WERI-Rb-1 (cell line): ENCODE results near the gene POMP.
A peak's percentile ranks its signal among the peaks of the same experiment; 100 is the strongest.

Experiments
- DNase-seq: peaks from one replicate; pipeline ENCODE4 v3.0.0-alpha.2; 2020
- H3K27ac ChIP-seq: fragments of 250-450 bp; sonication (Bioruptor Pico); 2 replicates; pipeline ENCODE4 v1.5.1; 2020; ENCODE audit warnings: mild to moderate bottlenecking, moderate library complexity
- H3K27me3 ChIP-seq: fragments of 250-450 bp; sonication (Bioruptor Pico); 2 replicates; pipeline ENCODE4 v1.5.1; 2021; ENCODE audit warnings: mild to moderate bottlenecking, low read depth, moderate library complexity; ENCODE audit not compliant: insufficient read depth, severe bottlenecking
- H3K36me3 ChIP-seq: fragments of 250-450 bp; sonication (Bioruptor Pico); 2 replicates; pipeline ENCODE4 v1.5.1; 2020; ENCODE audit warnings: mild to moderate bottlenecking, moderate library complexity
- H3K4me3 ChIP-seq: 2 replicates; pipeline ENCODE4 v1.5.1; 2011; ENCODE audit warnings: low read depth, mild to moderate bottlenecking, control low read depth, low read length
- H3K9me3 ChIP-seq: fragments of 250-450 bp; sonication (Bioruptor Pico); 2 replicates; pipeline ENCODE4 v1.5.1; 2021; ENCODE audit warnings: mild to moderate bottlenecking, moderate library complexity; ENCODE audit not compliant: severe bottlenecking
- CTCF ChIP-seq: IDR thresholded peaks from 2 replicates; pipeline ENCODE4 v1.5.1; 2011; ENCODE audit warnings: low read depth, mild to moderate bottlenecking, control low read depth, inconsistent platforms, low read length

POMP gene

GRCh38 chr13:28630869-28631268 lies 28.1 kb upstream of the POMP start:
- Histone ChIP-seq H3K36me3 (no peaks in the 10 kb centered on the region), H3K27me3 (no peaks in the 10 kb centered on the region), H3K27ac (no peak overlapping the region), H3K9me3 (no peaks in the 10 kb centered on the region), H3K4me3 (no peak overlapping the region)
- no peak for DNase-seq
- no peak for TF ChIP-seq CTCF

DNA sequence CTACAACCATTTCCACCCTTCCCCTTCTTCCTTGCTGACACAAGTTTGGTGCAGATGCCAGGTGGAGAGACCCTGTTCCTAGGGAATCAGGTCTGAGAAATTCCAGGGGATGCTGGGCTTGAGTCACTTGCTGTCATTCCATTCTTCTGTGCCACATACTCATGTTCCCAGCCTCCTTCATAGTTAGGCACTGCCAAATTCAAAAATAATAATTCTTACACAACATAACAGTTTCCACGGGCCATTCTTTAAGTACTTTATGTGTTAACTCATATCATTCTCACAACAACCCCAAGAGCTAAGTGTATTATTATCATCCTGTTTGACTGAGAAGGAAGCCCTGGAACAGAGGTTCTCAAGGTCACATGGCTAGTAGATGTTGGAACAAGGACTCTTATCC lies 27.1 kb upstream of the POMP start:
- Histone ChIP-seq H3K27ac (no peak overlapping the region), H3K4me3 (no peak overlapping the region), H3K36me3 (no peaks in the 10 kb centered on the region), H3K27me3 (no peaks in the 10 kb centered on the region), H3K9me3 (no peaks in the 10 kb centered on the region)
- DNase-seq, result no peak
- no peak for TF ChIP-seq CTCF

GRCh38 chr13:28636069-28636468 lies 22.9 kb upstream of the POMP start:
- H3K36me3 ChIP-seq, result no peaks in the 10 kb centered on the region
- H3K4me3 ChIP-seq, result no peak overlapping the region
- DNase-seq, result no peak
- TF ChIP-seq CTCF, result no peak
- H3K27me3 ChIP-seq, result no peaks in the 10 kb centered on the region
- H3K9me3 ChIP-seq, result no peaks in the 10 kb centered on the region
- no peak overlapping the region for H3K27ac ChIP-seq

DNA sequence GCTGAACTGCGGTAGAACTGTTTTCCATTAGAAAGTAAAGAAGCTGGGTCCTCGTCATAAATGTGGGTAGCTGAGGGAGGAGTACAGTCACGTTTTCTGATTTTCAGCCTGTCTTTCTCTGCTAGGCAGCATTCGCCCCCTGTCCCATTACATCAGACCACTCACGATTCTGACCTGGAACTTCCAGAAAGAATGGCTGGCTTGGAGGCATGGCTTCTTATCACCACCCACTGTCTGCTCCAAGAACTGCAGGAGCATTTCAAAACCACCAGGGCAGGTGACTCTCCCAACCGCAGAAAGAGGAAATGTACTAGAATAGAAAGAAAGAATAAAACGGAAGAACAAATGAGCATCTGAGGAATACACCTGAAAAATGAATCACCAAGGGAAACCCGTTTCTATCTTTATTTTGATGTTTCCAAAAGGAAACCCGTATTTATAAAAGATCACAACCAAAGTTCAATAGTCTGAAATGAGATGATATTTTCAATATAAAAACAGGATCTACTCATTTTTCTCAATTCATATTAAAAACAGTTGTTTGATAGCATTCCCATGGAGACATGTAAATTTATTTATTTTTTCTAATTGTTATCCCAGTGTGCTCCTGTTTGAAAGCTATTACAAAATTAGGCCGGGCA lies 22.1 kb upstream of the POMP start:
- Histone ChIP-seq H3K9me3 (no peaks in the 10 kb centered on the region), H3K4me3 (no peak overlapping the region), H3K27me3 (no peaks in the 10 kb centered on the region), H3K36me3 (no peaks in the 10 kb centered on the region), H3K27ac (no peak overlapping the region)
- DNase-seq, result peak; percentile 36
- TF ChIP-seq CTCF, result peak; percentile 70

DNA sequence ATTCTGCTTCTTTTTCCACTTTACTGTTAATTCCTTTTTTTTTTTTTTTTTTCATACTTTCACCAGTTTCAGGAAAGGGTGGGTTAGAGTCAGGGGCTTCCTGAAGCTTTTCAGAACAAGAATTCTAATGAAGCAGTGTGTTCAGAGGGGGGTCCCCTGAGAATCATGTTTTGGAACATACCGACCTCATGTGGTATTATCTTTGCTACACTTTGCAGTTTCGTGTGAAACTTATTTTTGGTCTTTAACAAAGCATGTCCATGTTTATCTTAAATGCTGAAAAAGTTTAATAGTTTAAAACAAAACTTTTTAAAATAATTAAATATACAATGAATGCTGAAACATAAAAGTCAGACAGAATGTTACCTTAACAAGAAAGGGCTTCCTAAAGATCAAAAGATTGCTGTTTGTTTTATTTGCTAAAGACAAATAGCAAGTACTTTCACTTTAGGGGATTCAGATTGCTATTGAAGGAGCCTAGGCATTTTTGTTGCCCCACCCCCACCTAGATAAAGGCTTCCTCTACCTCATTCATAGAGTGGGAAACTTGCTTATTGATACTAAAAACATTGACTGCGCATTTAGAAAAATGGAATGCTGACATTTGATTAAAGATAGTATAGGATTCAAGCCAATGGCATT lies 21.1 kb upstream of the POMP start:
- Histone ChIP-seq H3K36me3 (no peaks in the 10 kb centered on the region), H3K27me3 (no peaks in the 10 kb centered on the region), H3K4me3 (no peak overlapping the region), H3K27ac (no peak overlapping the region), H3K9me3 (no peaks in the 10 kb centered on the region)
- DNase-seq, result no peak
- TF ChIP-seq CTCF, result no peak

DNA sequence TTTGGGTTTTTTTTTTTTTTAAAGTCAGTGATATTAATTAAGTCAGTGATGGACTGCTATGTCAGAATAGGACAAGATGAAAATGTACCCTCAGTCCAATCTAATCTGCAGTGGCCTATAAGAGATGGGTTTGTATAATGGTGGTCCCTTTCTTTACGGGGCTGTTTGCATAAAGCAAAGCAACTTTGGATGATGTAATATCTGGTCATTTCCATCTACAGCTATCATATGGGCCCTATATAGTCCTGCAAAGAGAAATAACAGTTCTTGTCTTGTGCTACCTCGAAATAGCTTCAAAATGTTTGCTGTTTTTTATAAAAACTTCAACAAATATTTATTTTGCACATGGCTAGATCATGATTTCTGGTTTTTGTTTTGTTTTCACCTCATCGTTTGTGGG lies 20.2 kb upstream of the POMP start:
- H3K27ac ChIP-seq, result no peak overlapping the region
- no peaks in the 10 kb centered on the region for H3K36me3 ChIP-seq
- no peak for TF ChIP-seq CTCF
- no peaks in the 10 kb centered on the region for H3K27me3 ChIP-seq
- H3K4me3 ChIP-seq, result no peak overlapping the region
- no peak for DNase-seq
- no peaks in the 10 kb centered on the region for H3K9me3 ChIP-seq
